Measurements from ENCODE around the gene ATP8A1. TPM values are rescaled to one million over a fixed set of nuclear protein-coding genes. Genes with fewer than 3 reads are reported as not detected.

ATP8A1 gene
- total RNA-seq, 1 experiment from 2014 or later, result 0.19 TPM

DNA sequence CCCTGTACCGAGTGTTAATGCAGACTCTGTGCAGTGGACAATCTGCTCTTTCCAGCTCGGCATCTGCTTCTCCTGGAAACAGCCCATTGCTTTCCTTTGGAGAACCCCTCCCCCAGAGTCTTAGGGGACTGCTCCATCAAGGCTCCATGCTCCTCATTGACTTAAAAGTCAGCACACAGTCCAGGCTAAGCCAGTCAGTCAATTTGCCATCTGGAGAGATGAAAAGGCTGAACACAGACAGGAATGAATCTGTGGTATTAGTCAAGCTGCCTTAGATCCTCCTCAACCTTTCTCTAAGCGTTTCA lies 20.3 kb downstream of the ATP8A1 start:
- ChIA-PET POLR2A (interaction anchor here (0.6 kb wide), 1 partner anchor 292 kb away, joined by 3 read pairs; no protein-coding TSS in a partner anchor), CTCF (interaction anchor here (0.7 to 1.9 kb wide), 4 partner anchors 8 to 67 kb away, joined by 3 to 8 read pairs (median 4); no protein-coding TSS in a partner anchor)
- intact Hi-C loops (cut with micrococcal nuclease), result no loop called here

DNA sequence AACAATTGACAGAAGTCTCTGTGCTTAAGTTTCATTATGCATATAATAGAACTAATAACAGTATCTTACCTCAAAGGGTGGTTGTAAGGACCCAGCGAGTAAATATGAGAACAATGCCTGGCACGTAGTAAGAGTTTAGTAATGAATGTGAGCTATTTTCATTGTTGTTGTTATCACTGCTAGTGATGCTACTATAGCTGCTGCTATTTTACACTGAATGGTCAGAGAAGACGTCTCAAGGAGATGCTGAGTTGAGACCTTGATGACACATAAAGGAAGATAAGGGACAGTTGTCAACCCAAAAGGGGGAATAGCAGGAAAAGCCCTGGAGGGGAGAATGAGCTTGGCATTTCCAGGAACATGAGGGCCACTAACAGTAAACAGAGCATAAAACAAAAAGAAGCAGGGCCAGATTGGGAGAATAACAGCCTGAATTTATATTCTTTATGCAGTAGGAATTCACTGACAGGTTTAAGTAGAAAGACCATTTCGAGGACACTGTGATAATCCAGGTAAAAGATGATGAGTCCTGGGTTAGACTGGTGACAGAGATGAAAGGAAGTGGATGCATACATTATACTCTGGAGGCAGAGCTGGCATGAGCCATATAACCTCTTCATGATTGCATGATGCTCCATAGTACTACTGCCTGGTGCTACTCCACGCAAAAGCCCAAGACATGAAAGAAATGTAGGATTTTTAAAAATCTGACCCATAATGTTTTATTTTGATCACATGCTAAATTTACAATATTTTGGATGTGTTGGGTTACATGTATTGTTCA lies 23.1 kb downstream of the ATP8A1 start:
- Mint-ChIP-seq H3K4me3 (ENCODE audit: unreplicated experiment) (no peak overlapping the region), H3K4me1 (ENCODE audit: insufficient read depth, unreplicated experiment) (peaks cover 2% of the 10 kb centered on the region), H3K9me3 (ENCODE audit: unreplicated experiment) (no peaks in the 10 kb centered on the region), H3K36me3 (ENCODE audit: insufficient read depth, unreplicated experiment) (no peaks in the 10 kb centered on the region), H3K27ac (ENCODE audit: low read depth, unreplicated experiment) (no peak overlapping the region), H3K27me3 (ENCODE audit: insufficient read depth, unreplicated experiment) (no peaks in the 10 kb centered on the region)
- TF ChIP-seq CTCF (IDR thresholded peaks at IDR 0.05; ENCODE audit: unreplicated experiment), result no peak
- ChIA-PET CTCF (no interaction called here), POLR2A (no interaction called here)
- DNase-seq (ENCODE audit: unreplicated experiment), result no peak
- no TSS peak for BruUV-seq (replicated peaks)
- intact Hi-C loops (cut with micrococcal nuclease), result no loop called here

More for the DNA sequence above, 20.3 kb downstream of the ATP8A1 start:
- peaks cover 4% of the 10 kb centered on the region for H3K36me3 Mint-ChIP-seq (ENCODE audit: insufficient read depth, unreplicated experiment)
- no TSS peak for BruUV-seq (replicated peaks)
- H3K27me3 Mint-ChIP-seq (ENCODE audit: insufficient read depth, unreplicated experiment), result no peaks in the 10 kb centered on the region
- no peaks in the 10 kb centered on the region for H3K9me3 Mint-ChIP-seq (ENCODE audit: unreplicated experiment)
- no peak for TF ChIP-seq CTCF (IDR thresholded peaks at IDR 0.05; ENCODE audit: unreplicated experiment)
- DNase-seq (ENCODE audit: unreplicated experiment), result no peak
- H3K4me3 Mint-ChIP-seq (ENCODE audit: unreplicated experiment), result no peak overlapping the region
- H3K4me1 Mint-ChIP-seq (ENCODE audit: insufficient read depth, unreplicated experiment), result peaks cover 7% of the 10 kb centered on the region
- no peak overlapping the region for H3K27ac Mint-ChIP-seq (ENCODE audit: low read depth, unreplicated experiment)

GRCh38 chr4:42632653-42633382 lies 24.1 kb downstream of the ATP8A1 start:
- Mint-ChIP-seq H3K4me3 (ENCODE audit: unreplicated experiment) (no peak overlapping the region), H3K27ac (ENCODE audit: low read depth, unreplicated experiment) (no peak overlapping the region), H3K4me1 (ENCODE audit: insufficient read depth, unreplicated experiment) (peaks cover 5% of the 10 kb centered on the region), H3K36me3 (ENCODE audit: insufficient read depth, unreplicated experiment) (no peaks in the 10 kb centered on the region), H3K9me3 (ENCODE audit: unreplicated experiment) (no peaks in the 10 kb centered on the region), H3K27me3 (ENCODE audit: insufficient read depth, unreplicated experiment) (no peaks in the 10 kb centered on the region)
- no peak for DNase-seq (ENCODE audit: unreplicated experiment)
- no TSS peak for BruUV-seq (replicated peaks)
- intact Hi-C loops (cut with micrococcal nuclease), result no loop called here
- ChIA-PET POLR2A (no interaction called here), CTCF (no interaction called here)
- no peak for TF ChIP-seq CTCF (IDR thresholded peaks at IDR 0.05; ENCODE audit: unreplicated experiment)

DNA sequence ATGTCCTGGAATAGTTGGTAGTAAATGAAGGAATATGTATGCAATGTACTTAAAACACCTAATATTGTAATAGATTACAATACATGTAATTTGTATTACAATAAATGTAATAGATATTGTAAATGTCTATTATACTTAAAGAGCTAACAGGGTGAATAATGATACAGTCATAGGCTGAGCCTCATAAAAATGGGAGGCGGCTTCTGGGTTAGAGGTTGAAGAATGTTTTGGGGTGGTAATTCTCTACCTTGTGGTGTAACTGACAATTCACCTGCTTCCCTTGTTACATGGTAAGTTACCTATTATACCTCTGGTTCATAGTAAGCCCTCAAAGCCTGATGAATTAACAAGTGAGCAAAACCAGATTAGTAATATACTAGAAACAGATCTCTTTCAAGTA lies 26.0 kb downstream of the ATP8A1 start:
- H3K4me3 Mint-ChIP-seq (ENCODE audit: unreplicated experiment), result no peak overlapping the region
- POLR2A ChIA-PET, result no interaction called here
- no peak for DNase-seq (ENCODE audit: unreplicated experiment)
- H3K4me1 Mint-ChIP-seq (ENCODE audit: insufficient read depth, unreplicated experiment), result peaks cover 5% of the 10 kb centered on the region
- H3K27ac Mint-ChIP-seq (ENCODE audit: low read depth, unreplicated experiment), result no peak overlapping the region
- CTCF ChIA-PET, result interaction anchor here (0.8 kb wide), 1 partner anchor 441 kb away, joined by 3 read pairs; no protein-coding TSS in a partner anchor
- no peak for TF ChIP-seq CTCF (IDR thresholded peaks at IDR 0.05; ENCODE audit: unreplicated experiment)
- BruUV-seq (replicated peaks), result no TSS peak
- no peaks in the 10 kb centered on the region for H3K27me3 Mint-ChIP-seq (ENCODE audit: insufficient read depth, unreplicated experiment)
- intact Hi-C loops (cut with micrococcal nuclease), result no loop called here
- H3K36me3 Mint-ChIP-seq (ENCODE audit: insufficient read depth, unreplicated experiment), result no peaks in the 10 kb centered on the region
- H3K9me3 Mint-ChIP-seq (ENCODE audit: unreplicated experiment), result no peaks in the 10 kb centered on the region

Data from MCF 10A (cell line).